Measurements from ENCODE around the gene RERE.

RERE gene

DNA sequence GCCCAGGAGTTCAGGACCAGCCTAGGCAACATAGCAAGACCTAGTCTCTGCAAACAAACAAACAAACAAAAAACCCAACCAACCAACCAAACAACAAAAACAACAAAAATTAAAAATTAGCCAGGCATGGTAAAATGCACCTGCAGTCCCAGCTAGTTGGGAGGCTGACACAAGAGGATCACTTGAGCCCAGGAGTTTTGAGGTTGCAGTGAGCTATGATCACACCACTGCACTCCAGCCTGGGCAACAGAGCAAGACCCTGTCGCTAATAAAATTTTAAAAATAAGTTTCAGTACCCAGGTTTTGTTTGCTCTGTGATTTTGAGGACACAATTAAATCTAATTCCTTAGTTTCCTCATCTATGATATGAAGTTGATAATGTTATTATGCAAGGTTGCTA lies 298.3 kb downstream of the RERE start:
- no peaks in the 10 kb centered on the region for H3K9me2 ChIP-seq (replicated peaks; ENCODE audit: insufficient read depth, low read length)
- no peaks in the 10 kb centered on the region for H3K9me3 ChIP-seq (ENCODE audit: insufficient read depth, low read length)
- H3K4me3 ChIP-seq (ENCODE audit: insufficient read depth, low read length, poor library complexity, severe bottlenecking) = no peak overlapping the region
- H4K20me1 ChIP-seq (ENCODE audit: low read depth, low read length) = no peaks in the 10 kb centered on the region
- H3K36me3 ChIP-seq (ENCODE audit: low read length) = no peaks in the 10 kb centered on the region
- peaks cover 93% of the 10 kb centered on the region for H3F3A ChIP-seq (ENCODE audit: insufficient read depth)
- peak overlapping the region; percentile 96 for H3K27ac ChIP-seq (ENCODE audit: low read depth, low read length)
- H3K4me2 ChIP-seq (ENCODE audit: low read depth, low read length, poor library complexity, severe bottlenecking) = peak overlapping the region; percentile 97
- peaks cover 100% of the 10 kb centered on the region for H3K79me2 ChIP-seq (ENCODE audit: insufficient read depth, low read length)
- TF ChIP-seq EZH2phosphoT487 (conservative IDR thresholded peaks at IDR 0.05; ENCODE audit: low read length) = no peak
- TF ChIP-seq, protein P1, sequence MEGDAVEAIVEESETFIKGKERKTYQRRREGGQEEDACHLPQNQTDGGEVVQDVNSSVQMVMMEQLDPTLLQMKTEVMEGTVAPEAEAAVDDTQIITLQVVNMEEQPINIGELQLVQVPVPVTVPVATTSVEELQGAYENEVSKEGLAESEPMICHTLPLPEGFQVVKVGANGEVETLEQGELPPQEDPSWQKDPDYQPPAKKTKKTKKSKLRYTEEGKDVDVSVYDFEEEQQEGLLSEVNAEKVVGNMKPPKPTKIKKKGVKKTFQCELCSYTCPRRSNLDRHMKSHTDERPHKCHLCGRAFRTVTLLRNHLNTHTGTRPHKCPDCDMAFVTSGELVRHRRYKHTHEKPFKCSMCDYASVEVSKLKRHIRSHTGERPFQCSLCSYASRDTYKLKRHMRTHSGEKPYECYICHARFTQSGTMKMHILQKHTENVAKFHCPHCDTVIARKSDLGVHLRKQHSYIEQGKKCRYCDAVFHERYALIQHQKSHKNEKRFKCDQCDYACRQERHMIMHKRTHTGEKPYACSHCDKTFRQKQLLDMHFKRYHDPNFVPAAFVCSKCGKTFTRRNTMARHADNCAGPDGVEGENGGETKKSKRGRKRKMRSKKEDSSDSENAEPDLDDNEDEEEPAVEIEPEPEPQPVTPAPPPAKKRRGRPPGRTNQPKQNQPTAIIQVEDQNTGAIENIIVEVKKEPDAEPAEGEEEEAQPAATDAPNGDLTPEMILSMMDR (IDR thresholded peaks at IDR 0.05; ENCODE audit: insufficient read depth, low read length, poor library complexity, severe bottlenecking) = no peak
- no peak overlapping the region for H2AFZ ChIP-seq (ENCODE audit: low read depth, low read length, severe bottlenecking)
- peak overlapping the region; percentile 57 for H3K9ac ChIP-seq (ENCODE audit: low read length)
- no peaks in the 10 kb centered on the region for H3K27me3 ChIP-seq (ENCODE audit: low read length)

DNA sequence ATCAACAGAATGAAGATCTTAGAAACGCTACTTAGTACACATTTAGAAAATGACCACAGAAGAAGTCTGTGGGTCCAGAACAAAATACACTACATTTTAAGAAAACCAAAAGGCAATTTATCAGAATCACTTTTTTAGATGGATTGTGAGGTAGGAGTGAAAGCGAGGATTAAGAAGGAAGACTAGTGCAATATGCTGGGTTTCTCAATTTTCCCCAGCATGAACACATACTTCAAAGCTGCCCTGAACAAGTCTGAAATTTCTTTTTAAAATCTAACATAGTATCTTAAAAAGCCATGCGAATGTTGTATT lies 299.0 kb downstream of the RERE start:
- H3K36me3 ChIP-seq (ENCODE audit: low read length) = no peaks in the 10 kb centered on the region
- no peaks in the 10 kb centered on the region for H4K20me1 ChIP-seq (ENCODE audit: low read depth, low read length)
- H3K27ac ChIP-seq (ENCODE audit: low read depth, low read length) = peak overlapping the region; percentile 96

DNA sequence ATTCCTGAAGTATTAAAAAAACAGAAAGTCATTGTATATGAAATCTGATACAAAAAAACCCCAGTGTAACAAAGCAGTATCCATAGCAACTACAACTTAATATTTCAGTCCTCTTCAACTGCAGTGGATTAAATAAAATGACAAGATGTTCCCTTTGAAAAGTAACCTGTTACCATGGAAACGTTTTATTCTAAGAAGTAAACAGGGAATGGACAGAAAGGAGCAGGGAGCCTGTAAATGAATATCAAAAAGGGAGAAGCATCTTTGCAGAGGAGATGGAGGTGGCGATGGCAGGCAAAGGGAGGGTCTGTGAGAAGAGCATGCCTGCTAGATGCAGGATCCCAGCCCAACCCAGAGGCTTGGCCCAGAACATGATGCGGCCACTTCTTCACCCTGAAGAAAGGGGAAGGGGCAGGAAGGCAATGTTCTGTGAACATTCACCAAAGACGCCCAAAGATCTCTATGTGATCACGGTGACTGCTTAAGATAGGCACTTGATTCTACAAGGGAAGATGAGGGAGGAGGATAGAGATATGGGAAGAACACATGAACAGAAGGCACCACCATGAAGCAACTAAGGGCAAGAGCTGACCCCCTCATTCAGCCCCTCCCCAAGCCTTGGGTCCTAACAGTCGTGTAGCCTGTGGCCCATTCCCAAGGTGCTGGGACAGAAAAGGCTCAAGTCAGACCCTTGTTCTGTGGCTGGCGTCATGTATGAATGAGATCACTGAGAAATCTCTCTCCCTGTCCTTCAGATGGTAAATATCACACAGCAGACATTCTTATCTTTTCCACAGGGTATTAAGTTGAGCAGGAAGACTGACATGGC lies 299.6 kb downstream of the RERE start:
- Histone ChIP-seq H3K9me2 (replicated peaks; ENCODE audit: insufficient read depth, low read length) (no peaks in the 10 kb centered on the region), H3K79me2 (ENCODE audit: insufficient read depth, low read length) (peaks cover 100% of the 10 kb centered on the region), H3K4me3 (ENCODE audit: insufficient read depth, low read length, poor library complexity, severe bottlenecking) (peak overlapping the region; percentile 8), H4K20me1 (ENCODE audit: low read depth, low read length) (no peaks in the 10 kb centered on the region), H3K4me2 (ENCODE audit: low read depth, low read length, poor library complexity, severe bottlenecking) (peak overlapping the region; percentile 97), H3F3A (ENCODE audit: insufficient read depth) (peaks cover 89% of the 10 kb centered on the region), H3K27ac (ENCODE audit: low read depth, low read length) (peak overlapping the region; percentile 96), H2AFZ (ENCODE audit: low read depth, low read length, severe bottlenecking) (no peak overlapping the region), H3K36me3 (ENCODE audit: low read length) (no peaks in the 10 kb centered on the region), H3K9ac (ENCODE audit: low read length) (peak overlapping the region; percentile 53), H3K9me3 (ENCODE audit: insufficient read depth, low read length) (no peaks in the 10 kb centered on the region), H3K27me3 (ENCODE audit: low read length) (no peaks in the 10 kb centered on the region)
- no peak for TF ChIP-seq EZH2phosphoT487 (conservative IDR thresholded peaks at IDR 0.05; ENCODE audit: low read length)
- TF ChIP-seq, protein P1 (IDR thresholded peaks at IDR 0.05; ENCODE audit: insufficient read depth, low read length, poor library complexity, severe bottlenecking) = no peak

More for the DNA sequence above, 299.0 kb downstream of the RERE start:
- Histone ChIP-seq H3K4me3 (ENCODE audit: insufficient read depth, low read length, poor library complexity, severe bottlenecking) (peak overlapping the region; percentile 8), H3F3A (ENCODE audit: insufficient read depth) (peaks cover 90% of the 10 kb centered on the region), H3K9me3 (ENCODE audit: insufficient read depth, low read length) (no peaks in the 10 kb centered on the region), H3K4me2 (ENCODE audit: low read depth, low read length, poor library complexity, severe bottlenecking) (peak overlapping the region; percentile 97), H3K27me3 (ENCODE audit: low read length) (no peaks in the 10 kb centered on the region), H2AFZ (ENCODE audit: low read depth, low read length, severe bottlenecking) (no peak overlapping the region), H3K79me2 (ENCODE audit: insufficient read depth, low read length) (peaks cover 100% of the 10 kb centered on the region), H3K9me2 (replicated peaks; ENCODE audit: insufficient read depth, low read length) (no peaks in the 10 kb centered on the region), H3K9ac (ENCODE audit: low read length) (peak overlapping the region; percentile 53)
- TF ChIP-seq, protein P1 (IDR thresholded peaks at IDR 0.05; ENCODE audit: insufficient read depth, low read length, poor library complexity, severe bottlenecking) = no peak
- TF ChIP-seq EZH2phosphoT487 (conservative IDR thresholded peaks at IDR 0.05; ENCODE audit: low read length) = no peak

All from SU-DHL-6 (cell line).